ENCODE data around the gene DCST1. TPM values are rescaled to one million over a fixed set of nuclear protein-coding genes. Genes with fewer than 3 reads are reported as not detected.

The DCST1 gene
- polyA plus RNA-seq, 3 donors = not detected

- H3K27ac ChIP-seq (ENCODE audit: low read depth, low read length) = no peak overlapping the region
- 85 to 93% (median 85%) methylated on average over 6 of the region's 6 CpGs for WGBS, 3 donors
Observed at GRCh38 chr1:155092131-155092530, 58.5 kb downstream of the DCST1 start.

GRCh38 chr1:155092641-155093040 is 59.0 kb downstream of the DCST1 start:
- WGBS, 3 donors = 78 to 95% (median 89%) methylated on average over 12 of the region's 12 CpGs
- no peak overlapping the region for H3K27ac ChIP-seq (ENCODE audit: low read depth, low read length)

GRCh38 chr1:155093911-155094621 is 60.4 kb downstream of the DCST1 start:
- H3K27ac ChIP-seq (ENCODE audit: low read depth, low read length) = no peak overlapping the region
- WGBS, 3 donors = 20 to 34% (median 26%) methylated on average over 13 of the region's 13 CpGs

- no peak overlapping the region for H3K27ac ChIP-seq (ENCODE audit: low read depth, low read length)
- 60 to 62% (median 60%) methylated on average over 2 of the region's 2 CpGs for WGBS, 3 donors
Observed at GRCh38 chr1:155094622-155094948, 61.0 kb downstream of the DCST1 start.

- WGBS, 3 donors = 83 to 85% (median 84%) methylated on average over 7 of the region's 7 CpGs
Observed at GRCh38 chr1:155099331-155099730, 65.7 kb downstream of the DCST1 start.

More at GRCh38 chr1:155099331-155099730, 65.7 kb downstream of the DCST1 start:
- no peak overlapping the region for H3K27ac ChIP-seq (ENCODE audit: low read depth, low read length)

Other genes starting within 250 kb of the DCST1 start
- under 1 TPM; 0.14 to 0.67 (median 0.40) TPM for gene KCNN3, start 163.5 kb upstream of the DCST1 start, polyA plus RNA-seq
- gene PMVK, start 97.1 kb upstream of the DCST1 start, polyA plus RNA-seq = 10 to 100 TPM; 30.1 to 49.0 (median 37.7) TPM
- gene PBXIP1, start 77.7 kb upstream of the DCST1 start, polyA plus RNA-seq = 10 to 100 TPM; 35.1 to 53.5 (median 38.6) TPM
- 10 to 100 TPM in 2 of 3 donors, 1 to 10 TPM in 1; 9.1 to 13.9 (median 13.4) TPM for gene PYGO2, start 72.0 kb upstream of the DCST1 start, polyA plus RNA-seq
- 100 to 1,000 TPM in 2 of 3 donors, 10 to 100 TPM in 1; 49.1 to 197 (median 110) TPM for gene SHC1, start 63.1 kb upstream of the DCST1 start, polyA plus RNA-seq
- 10 to 100 TPM; 23.6 to 88.9 (median 76.3) TPM for gene CKS1B, start 59.1 kb upstream of the DCST1 start, polyA plus RNA-seq
- gene FLAD1, start 50.5 kb upstream of the DCST1 start, polyA plus RNA-seq = 10 to 100 TPM; 15.3 to 37.9 (median 21.7) TPM
- not detected for gene LENEP, start 40.2 kb upstream of the DCST1 start, polyA plus RNA-seq
- gene ZBTB7B, start 31.0 kb upstream of the DCST1 start, polyA plus RNA-seq = 10 to 100 TPM; 30.4 to 55.4 (median 35.7) TPM
- under 1 TPM; 0.48 to 0.86 (median 0.67) TPM for gene DCST2, start within 50 bp of the DCST1 start, polyA plus RNA-seq
- gene ADAM15, start 17.5 kb downstream of the DCST1 start, polyA plus RNA-seq = 100 to 1,000 TPM in 2 of 3 donors, 10 to 100 TPM in 1; 47.1 to 217 (median 169) TPM
- gene EFNA4, start 29.9 kb downstream of the DCST1 start, polyA plus RNA-seq = 1 to 10 TPM; 1.7 to 7.1 (median 4.6) TPM
- gene EFNA3, start 45.0 kb downstream of the DCST1 start, polyA plus RNA-seq = 1 to 10 TPM in 1 of 3 donors, under 1 TPM in 2; 0.56 to 1.3 (median 0.67) TPM
- 10 to 100 TPM; 30.3 to 56.9 (median 32.9) TPM for gene EFNA1, start 94.1 kb downstream of the DCST1 start, polyA plus RNA-seq
- gene SLC50A1, start 102.0 kb downstream of the DCST1 start, polyA plus RNA-seq = 10 to 100 TPM; 33.4 to 39.4 (median 36.7) TPM
- gene DPM3, start 106.7 kb downstream of the DCST1 start, polyA plus RNA-seq = 100 to 1,000 TPM; 177 to 203 (median 201) TPM
- 100 to 1,000 TPM; 176 to 267 (median 201) TPM for gene KRTCAP2, start 139.5 kb downstream of the DCST1 start, polyA plus RNA-seq
- under 1 TPM; 0.16 to 0.45 (median 0.33) TPM for gene TRIM46, start 140.0 kb downstream of the DCST1 start, polyA plus RNA-seq
- gene THBS3, start 174.1 kb downstream of the DCST1 start, polyA plus RNA-seq = 10 to 100 TPM; 12.0 to 31.5 (median 13.7) TPM
- gene MTX1, start 174.9 kb downstream of the DCST1 start, polyA plus RNA-seq = 10 to 100 TPM; 32.4 to 67.6 (median 47.1) TPM
- 10 to 100 TPM in 2 of 3 donors, 1 to 10 TPM in 1; 7.6 to 15.5 (median 14.2) TPM for gene ENTREP3, start 221.7 kb downstream of the DCST1 start, polyA plus RNA-seq
- 10 to 100 TPM; 29.9 to 76.7 (median 53.8) TPM for gene SCAMP3, start 228.5 kb downstream of the DCST1 start, polyA plus RNA-seq
- gene CLK2, start 239.7 kb downstream of the DCST1 start, polyA plus RNA-seq = 10 to 100 TPM; 25.1 to 37.9 (median 30.1) TPM
- gene HCN3, start 243.6 kb downstream of the DCST1 start, polyA plus RNA-seq = 1 to 10 TPM; 1.0 to 1.6 (median 1.3) TPM